ENCODE measurements around the gene SLC25A13. TPM values are rescaled to one million over a fixed set of nuclear protein-coding genes. Genes with fewer than 3 reads are reported as not detected.

SLC25A13 gene
- total RNA-seq, 1 experiment from 2014 or later: 77.2 TPM

- Mint-ChIP-seq H3K27me3 (ENCODE audit: low read depth) (peaks cover 3% of the 10 kb centered on the region; the same call in 1 of the 2 replicates), H3K4me3 (no peak overlapping the region), H3K36me3 (no peaks in the 10 kb centered on the region), H3K9me3 (no peaks in the 10 kb centered on the region), H3K4me1 (no peaks in the 10 kb centered on the region), H3K27ac (no peak overlapping the region)
- TF ChIP-seq AR (CRISPR knock-in tag; IDR thresholded peaks at IDR 0.05) (no peak), PRDM15 (CRISPR knock-in tag; IDR thresholded peaks at IDR 0.05) (no peak), CDX4 (CRISPR knock-in tag; IDR thresholded peaks at IDR 0.05; ENCODE audit: borderline replicate concordance) (no peak), ZNF423 (CRISPR knock-in tag; IDR thresholded peaks at IDR 0.05) (no peak), SMAD4 (CRISPR knock-in tag; IDR thresholded peaks at IDR 0.05) (no peak), ETV6 (CRISPR knock-in tag; IDR thresholded peaks at IDR 0.05) (no peak), JAZF1 (CRISPR knock-in tag; IDR thresholded peaks at IDR 0.05) (no peak), RELA (CRISPR knock-in tag; IDR thresholded peaks at IDR 0.05; ENCODE audit: borderline replicate concordance) (no peak), ZNF532 (CRISPR knock-in tag; IDR thresholded peaks at IDR 0.05; ENCODE audit: borderline replicate concordance) (no peak), ZNF263 (CRISPR knock-in tag; IDR thresholded peaks at IDR 0.05; ENCODE audit: low read depth) (no peak), MAX (CRISPR knock-in tag; IDR thresholded peaks at IDR 0.05) (no peak)
- ChIA-PET POLR2A (interaction anchor here (0.7 kb wide), 1 partner anchor 145 kb away, joined by 3 read pairs; no protein-coding TSS in a partner anchor), CTCF (interaction anchor here (0.6 to 0.9 kb wide), 2 partner anchors 27 to 230 kb away, joined by 3 read pairs; no protein-coding TSS in a partner anchor)
- ATAC-seq (no peak), DNase-seq (ENCODE audit: low spot score) (no peak)
These were observed 221.2 kb downstream of the SLC25A13 start for GRCh38 chr7:96100737-96101136.

GRCh38 chr7:96097835-96098234 is 224.1 kb downstream of the SLC25A13 start:
- Mint-ChIP-seq H3K4me1 (no peaks in the 10 kb centered on the region), H3K36me3 (no peaks in the 10 kb centered on the region), H3K27ac (no peak overlapping the region), H3K27me3 (ENCODE audit: low read depth) (peaks cover 3% of the 10 kb centered on the region; the same call in 1 of the 2 replicates), H3K9me3 (no peaks in the 10 kb centered on the region), H3K4me3 (no peak overlapping the region)
- ChIA-PET POLR2A (no interaction called here), CTCF (no interaction called here)
- ATAC-seq (no peak), DNase-seq (ENCODE audit: low spot score) (no peak)
- no peak for TF ChIP-seq ZNF138 (CRISPR knock-in tag; conservative IDR thresholded peaks at IDR 0.05)
- TF ChIP-seq IRF1 (CRISPR knock-in tag; IDR thresholded peaks at IDR 0.05): no peak
- no peak for TF ChIP-seq CREM (CRISPR knock-in tag; IDR thresholded peaks at IDR 0.05)
- TF ChIP-seq NR3C1 (CRISPR knock-in tag; conservative IDR thresholded peaks at IDR 0.05; ENCODE audit: low read depth): no peak
- TF ChIP-seq CTCF (IDR thresholded peaks at IDR 0.05): no peak
- no peak for TF ChIP-seq ZNF416 (CRISPR knock-in tag; IDR thresholded peaks at IDR 0.05)
- TF ChIP-seq CREB1 (CRISPR knock-in tag; IDR thresholded peaks at IDR 0.05): no peak
